BJ (cell line): Measurements from ENCODE around the gene SH3BGRL2. TPM values are rescaled to one million over a fixed set of nuclear protein-coding genes. Genes with fewer than 3 reads are reported as not detected.
A peak's percentile ranks its signal among the peaks of the same experiment; 100 is the strongest.

Experiments used
- CTCF ChIA-PET: fragments of 350-600 bp; formaldehyde crosslinking; extraction: SDS; loops from one replicate; lab custom pipeline; 2021; ENCODE audit warnings: antibody characterized with exemption, inconsistent platforms; lab: Yijun Ruan, JAX
- POLR2A ChIA-PET: fragments of 300-600 bp; sonication (Branson Sonifier 250); formaldehyde crosslinking; extraction: SDS; loops from one replicate; lab custom pipeline; 2021; ENCODE audit warnings: antibody characterized with exemption; lab: Charles Lee
- DNase-seq: peaks from one replicate; pipeline ENCODE4 v3.0.0-alpha.2; 2011; ENCODE audit warnings: low read depth
- H3K27me3 ChIP-seq: 2 replicates; pipeline ENCODE4 v1.6.0; 2011; ENCODE audit warnings: low read length; ENCODE audit not compliant: control insufficient read depth, insufficient read depth
- H3K36me3 ChIP-seq: 2 replicates; pipeline ENCODE4 v1.5.1; 2011; ENCODE audit warnings: low read length; ENCODE audit not compliant: control insufficient read depth, insufficient read depth
- H3K4me3 ChIP-seq: 2 replicates; pipeline ENCODE4 v1.5.1; 2011; ENCODE audit warnings: low read depth, mild to moderate bottlenecking, control low read depth, low read length
- CTCF ChIP-seq: IDR thresholded peaks from 2 replicates; pipeline ENCODE4 v1.5.1; 2011; ENCODE audit warnings: low read depth, mild to moderate bottlenecking, control low read depth, inconsistent platforms, low read length, moderate library complexity; ENCODE audit not compliant: insufficient read depth
- polyA plus RNA-seq: library from polyadenylated mRNA; depleted of rRNA; stranded (reverse); fragments of >200 nt; gene quantifications from 2 replicates; pipeline ENCODE4 v1.2.3, GENCODE V29; 2011

Gene SH3BGRL2
- polyA plus RNA-seq, 1 experiment: 0.37 TPM

GRCh38 chr6:79717989-79718388 lies 86.9 kb downstream of the SH3BGRL2 start:
- Histone ChIP-seq H3K4me3 (no peak overlapping the region), H3K27me3 (peaks cover 1% of the 10 kb centered on the region; the same call in 1 of the 2 replicates), H3K36me3 (no peaks in the 10 kb centered on the region)
- no peak for TF ChIP-seq CTCF
- ChIA-PET CTCF (no interaction called here), POLR2A (no interaction called here)
- DNase-seq: no peak

GRCh38 chr6:79718509-79719247 lies 87.5 kb downstream of the SH3BGRL2 start:
- no peak for DNase-seq
- TF ChIP-seq CTCF: no peak
- ChIA-PET POLR2A (no interaction called here), CTCF (no interaction called here)
- Histone ChIP-seq H3K4me3 (no peak overlapping the region), H3K27me3 (peaks cover 1% of the 10 kb centered on the region; the same call in 1 of the 2 replicates), H3K36me3 (no peaks in the 10 kb centered on the region)

- ChIA-PET POLR2A (no interaction called here), CTCF (interaction anchor here (1.1 kb wide), 1 partner anchor 148 kb away, joined by 3 read pairs; no protein-coding TSS in a partner anchor)
- no peaks in the 10 kb centered on the region; the same call in 1 of the 2 replicates for H3K27me3 ChIP-seq
- TF ChIP-seq CTCF: no peak
- no peaks in the 10 kb centered on the region for H3K36me3 ChIP-seq
- DNase-seq: peak; percentile 20
- H3K4me3 ChIP-seq: no peak overlapping the region
These were observed 88.3 kb downstream of the SH3BGRL2 start for GRCh38 chr6:79719248-79719960.

- H3K36me3 ChIP-seq: no peaks in the 10 kb centered on the region
- TF ChIP-seq CTCF: no peak
- H3K27me3 ChIP-seq: no peaks in the 10 kb centered on the region
- DNase-seq: no peak
- no peak overlapping the region for H3K4me3 ChIP-seq
- CTCF ChIA-PET: no interaction called here
- POLR2A ChIA-PET: no interaction called here
These were observed 93.7 kb downstream of the SH3BGRL2 start for GRCh38 chr6:79724816-79725215.

GRCh38 chr6:79731471-79731870 lies 100.3 kb downstream of the SH3BGRL2 start:
- ChIA-PET CTCF (no interaction called here), POLR2A (no interaction called here)
- no peak for DNase-seq
- TF ChIP-seq CTCF: no peak
- H3K36me3 ChIP-seq: no peaks in the 10 kb centered on the region
- H3K27me3 ChIP-seq: no peaks in the 10 kb centered on the region
- no peak overlapping the region for H3K4me3 ChIP-seq
